Neural progenitor cell (in vitro differentiated cells): ENCODE measurements around the gene SSTR3. TPM values are rescaled to one million over a fixed set of nuclear protein-coding genes. Genes with fewer than 3 reads are reported as not detected.

Experiments
- DNase-seq: peaks from one replicate; pipeline ENCODE4 v3.0.0-alpha.2; 2016; ENCODE audit warnings: low spot score
- H2AFZ ChIP-seq: fragments of 200-600 bp; sonication (generic); replicated peaks from 2 replicates; pipeline ENCODE4 v1.6.1; 2016; ENCODE audit warnings: antibody characterized with exemption
- H3F3A ChIP-seq: fragments of 200-600 bp; sonication (generic); 2 replicates; pipeline ENCODE4 v1.6.1; 2016; ENCODE audit warnings: antibody characterized with exemption, low read depth
- H3K27ac ChIP-seq: fragments of 200-600 bp; sonication (generic); 2 replicates; pipeline ENCODE4 v1.5.1; 2016; ENCODE audit warnings: mild to moderate bottlenecking
- H3K27me3 ChIP-seq: fragments of 200-600 bp; sonication (generic); 2 replicates; pipeline ENCODE4 v1.6.1; 2016; ENCODE audit warnings: mild to moderate bottlenecking, moderate library complexity
- H3K36me3 ChIP-seq: fragments of 200-600 bp; sonication (generic); 2 replicates; pipeline ENCODE4 v1.5.1; 2016
- H3K4me1 ChIP-seq: fragments of 200-600 bp; sonication (generic); 2 replicates; pipeline ENCODE4 v1.6.1; 2016; ENCODE audit warnings: mixed run types
- H3K4me2 ChIP-seq: fragments of 200-600 bp; sonication (generic); 2 replicates; pipeline ENCODE4 v1.6.1; 2016
- H3K4me3 ChIP-seq: fragments of 200-600 bp; sonication (generic); 2 replicates; pipeline ENCODE4 v1.5.1; 2016
- H3K79me2 ChIP-seq: fragments of 200-600 bp; sonication (generic); 2 replicates; pipeline ENCODE4 v1.6.1; 2016; ENCODE audit warnings: low read depth
- H3K9ac ChIP-seq: fragments of 200-600 bp; sonication (generic); 2 replicates; pipeline ENCODE4 v1.6.1; 2016
- H3K9me3 ChIP-seq: fragments of 200-600 bp; sonication (generic); 2 replicates; pipeline ENCODE4 v1.5.1; 2016; ENCODE audit warnings: low read depth
- H4K20me1 ChIP-seq: fragments of 200-600 bp; sonication (generic); 2 replicates; pipeline ENCODE4 v1.6.1; 2016; ENCODE audit warnings: low read depth
- H3K27ac Mint-ChIP-seq: 3 replicates; pipeline ENCODE4 v1.8.0; 2021; ENCODE audit warnings: mixed read lengths
- H3K27me3 Mint-ChIP-seq: 2 replicates; pipeline ENCODE4 v1.8.0; 2022; ENCODE audit warnings: low read depth, mild to moderate bottlenecking, inconsistent platforms, moderate library complexity, mixed read lengths; ENCODE audit not compliant: insufficient read depth
- H3K36me3 Mint-ChIP-seq: 3 replicates; pipeline ENCODE4 v1.8.0; 2021; ENCODE audit warnings: mixed read lengths
- H3K4me1 Mint-ChIP-seq: 3 replicates; pipeline ENCODE4 v1.8.0; 2021; ENCODE audit warnings: mixed read lengths
- H3K4me3 Mint-ChIP-seq: 3 replicates; pipeline ENCODE4 v1.8.0; 2021; ENCODE audit warnings: mild to moderate bottlenecking, moderate library complexity, mixed read lengths
- H3K9me3 Mint-ChIP-seq: 3 replicates; pipeline ENCODE4 v1.8.0; 2020; ENCODE audit warnings: mixed read lengths
- EZH2 ChIP-seq: fragments of 200-600 bp; sonication (generic); IDR thresholded peaks from 2 replicates; pipeline ENCODE4 v1.6.1; 2017; ENCODE audit warnings: antibody characterized with exemption, mild to moderate bottlenecking, moderate library complexity
- EZH2phosphoT487 ChIP-seq: fragments of 200-600 bp; sonication (generic); IDR thresholded peaks from 2 replicates; pipeline ENCODE4 v1.6.1; 2017; ENCODE audit warnings: antibody characterized with exemption
- total RNA-seq: library from RNA; depleted of rRNA; stranded (reverse); fragments of >200 nt; gene quantifications from 2 replicates; pipeline ENCODE4 v1.2.3, GENCODE V29; 2015; ENCODE audit warnings: low replicate concordance
- TF ChIP-seq, protein P1 (sequence below): fragments of 200-600 bp; sonication (generic); IDR thresholded peaks from 2 replicates; pipeline ENCODE4 v1.5.1; 2017; ENCODE audit warnings: antibody characterized with exemption, mild to moderate bottlenecking

SSTR3 gene
- total RNA-seq, 1 donor from 2014 or later = 0.19 TPM

DNA sequence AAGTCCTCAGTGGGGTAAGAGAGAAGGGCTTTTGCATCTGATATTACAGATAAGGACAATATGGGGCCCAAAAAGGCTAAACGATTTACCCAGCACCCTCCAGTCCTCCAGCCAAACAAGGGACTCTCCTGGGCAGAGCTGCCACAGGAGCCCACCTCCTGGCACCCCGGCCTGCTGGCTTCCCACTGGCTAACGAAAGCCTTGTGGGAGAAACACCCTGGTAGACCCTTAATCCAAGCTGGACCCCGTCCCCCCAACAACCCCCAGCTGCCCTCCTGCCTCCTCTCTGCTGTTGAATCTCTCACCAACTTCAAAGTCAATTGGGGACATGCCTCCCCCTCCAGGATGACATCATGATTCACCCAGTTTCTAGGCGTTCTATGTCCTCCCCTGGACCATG lies 35.1 kb downstream of the SSTR3 start:
- Mint-ChIP-seq H3K27ac (peak overlapping the region; percentile 87), H3K9me3 (no peaks in the 10 kb centered on the region), H3K4me1 (peaks cover 37% of the 10 kb centered on the region), H3K4me3 (peak overlapping the region; percentile 1), H3K36me3 (peaks cover 2% of the 10 kb centered on the region), H3K27me3 (peaks cover 2% of the 10 kb centered on the region)
- no peak overlapping the region for H3K9ac ChIP-seq
- no peaks in the 10 kb centered on the region for H3K9me3 ChIP-seq
- peaks cover 17% of the 10 kb centered on the region for H3K4me1 ChIP-seq
- no peaks in the 10 kb centered on the region for H4K20me1 ChIP-seq
- H3F3A ChIP-seq = peaks cover 14% of the 10 kb centered on the region
- no peak for DNase-seq
- no peak overlapping the region for H3K4me3 ChIP-seq
- no peak overlapping the region for H2AFZ ChIP-seq
- TF ChIP-seq EZH2 (no peak), EZH2phosphoT487 (no peak)
- TF ChIP-seq, protein P1, sequence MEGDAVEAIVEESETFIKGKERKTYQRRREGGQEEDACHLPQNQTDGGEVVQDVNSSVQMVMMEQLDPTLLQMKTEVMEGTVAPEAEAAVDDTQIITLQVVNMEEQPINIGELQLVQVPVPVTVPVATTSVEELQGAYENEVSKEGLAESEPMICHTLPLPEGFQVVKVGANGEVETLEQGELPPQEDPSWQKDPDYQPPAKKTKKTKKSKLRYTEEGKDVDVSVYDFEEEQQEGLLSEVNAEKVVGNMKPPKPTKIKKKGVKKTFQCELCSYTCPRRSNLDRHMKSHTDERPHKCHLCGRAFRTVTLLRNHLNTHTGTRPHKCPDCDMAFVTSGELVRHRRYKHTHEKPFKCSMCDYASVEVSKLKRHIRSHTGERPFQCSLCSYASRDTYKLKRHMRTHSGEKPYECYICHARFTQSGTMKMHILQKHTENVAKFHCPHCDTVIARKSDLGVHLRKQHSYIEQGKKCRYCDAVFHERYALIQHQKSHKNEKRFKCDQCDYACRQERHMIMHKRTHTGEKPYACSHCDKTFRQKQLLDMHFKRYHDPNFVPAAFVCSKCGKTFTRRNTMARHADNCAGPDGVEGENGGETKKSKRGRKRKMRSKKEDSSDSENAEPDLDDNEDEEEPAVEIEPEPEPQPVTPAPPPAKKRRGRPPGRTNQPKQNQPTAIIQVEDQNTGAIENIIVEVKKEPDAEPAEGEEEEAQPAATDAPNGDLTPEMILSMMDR = no peak
- no peak overlapping the region for H3K4me2 ChIP-seq
- H3K36me3 ChIP-seq = no peaks in the 10 kb centered on the region
- H3K27ac ChIP-seq = no peak overlapping the region
- H3K79me2 ChIP-seq = no peaks in the 10 kb centered on the region
- H3K27me3 ChIP-seq = no peaks in the 10 kb centered on the region

GRCh38 chr22:37176464-37177061 lies 35.7 kb downstream of the SSTR3 start:
- H3K4me3 ChIP-seq = no peak overlapping the region
- H3K36me3 ChIP-seq = no peaks in the 10 kb centered on the region
- H3K27me3 ChIP-seq = no peaks in the 10 kb centered on the region
- Mint-ChIP-seq H3K4me1 (peaks cover 37% of the 10 kb centered on the region), H3K27me3 (peaks cover 2% of the 10 kb centered on the region), H3K27ac (peak overlapping the region; percentile 93), H3K36me3 (no peaks in the 10 kb centered on the region), H3K9me3 (no peaks in the 10 kb centered on the region), H3K4me3 (no peak overlapping the region)
- no peak overlapping the region for H3K27ac ChIP-seq
- DNase-seq = no peak
- H3K9ac ChIP-seq = no peak overlapping the region
- no peaks in the 10 kb centered on the region for H3K79me2 ChIP-seq
- peaks cover 14% of the 10 kb centered on the region for H3F3A ChIP-seq
- no peak for TF ChIP-seq EZH2phosphoT487
- no peak for TF ChIP-seq EZH2
- TF ChIP-seq, protein P1 = no peak
- no peak overlapping the region for H2AFZ ChIP-seq
- H3K4me1 ChIP-seq = peaks cover 17% of the 10 kb centered on the region
- no peaks in the 10 kb centered on the region for H4K20me1 ChIP-seq
- no peaks in the 10 kb centered on the region for H3K9me3 ChIP-seq
- H3K4me2 ChIP-seq = no peak overlapping the region

GRCh38 chr22:37175414-37176281 lies 36.6 kb downstream of the SSTR3 start:
- H3K79me2 ChIP-seq = no peaks in the 10 kb centered on the region
- TF ChIP-seq, protein P1 = no peak
- TF ChIP-seq EZH2 (no peak), EZH2phosphoT487 (no peak)
- H3K9me3 ChIP-seq = no peaks in the 10 kb centered on the region
- DNase-seq = no peak
- H3K9ac ChIP-seq = no peak overlapping the region
- H3K27ac ChIP-seq = no peak overlapping the region
- H3K9me3 Mint-ChIP-seq = no peaks in the 10 kb centered on the region
- H3K27ac Mint-ChIP-seq = peak overlapping the region; percentile 53
- no peak overlapping the region for H2AFZ ChIP-seq
- peaks cover 37% of the 10 kb centered on the region for H3K4me1 Mint-ChIP-seq
- H3K4me3 Mint-ChIP-seq = peak overlapping the region; percentile 48
- H3K36me3 ChIP-seq = no peaks in the 10 kb centered on the region
- no peak overlapping the region for H3K4me3 ChIP-seq
- peaks cover 17% of the 10 kb centered on the region for H3K4me1 ChIP-seq
- no peak overlapping the region for H3K4me2 ChIP-seq
- H3K27me3 Mint-ChIP-seq = peaks cover 4% of the 10 kb centered on the region
- H3K27me3 ChIP-seq = no peaks in the 10 kb centered on the region
- H3K36me3 Mint-ChIP-seq = no peaks in the 10 kb centered on the region
- no peaks in the 10 kb centered on the region for H4K20me1 ChIP-seq
- H3F3A ChIP-seq = peaks cover 14% of the 10 kb centered on the region
